ENCODE results near the gene NEO1. TPM values are rescaled to one million over a fixed set of nuclear protein-coding genes. Genes with fewer than 3 reads are reported as not detected.

NEO1 gene
- total RNA-seq, 1 donor from 2014 or later: 24.9 TPM

- Mint-ChIP-seq H3K36me3 (ENCODE audit: unreplicated experiment) (no peaks in the 10 kb centered on the region), H3K9me3 (ENCODE audit: unreplicated experiment) (no peaks in the 10 kb centered on the region), H3K4me3 (ENCODE audit: unreplicated experiment) (no peak overlapping the region), H3K4me1 (ENCODE audit: unreplicated experiment) (no peaks in the 10 kb centered on the region), H3K27me3 (ENCODE audit: unreplicated experiment) (peaks cover 26% of the 10 kb centered on the region), H3K27ac (ENCODE audit: unreplicated experiment) (no peak overlapping the region)
- no peak for DNase-seq (ENCODE audit: extremely low spot score, unreplicated experiment)
- no peak for TF ChIP-seq CTCF (IDR thresholded peaks at IDR 0.05)
Measured at GRCh38 chr15:73028831-73029451, 23.3 kb upstream of the NEO1 start.

GRCh38 chr15:73030122-73030679, 22.1 kb upstream of the NEO1 start:
- no peak overlapping the region for H3K4me3 Mint-ChIP-seq (ENCODE audit: unreplicated experiment)
- no peaks in the 10 kb centered on the region for H3K9me3 Mint-ChIP-seq (ENCODE audit: unreplicated experiment)
- peaks cover 33% of the 10 kb centered on the region for H3K27me3 Mint-ChIP-seq (ENCODE audit: unreplicated experiment)
- no peak overlapping the region for H3K27ac Mint-ChIP-seq (ENCODE audit: unreplicated experiment)
- no peak for TF ChIP-seq CTCF (IDR thresholded peaks at IDR 0.05)
- DNase-seq (ENCODE audit: extremely low spot score, unreplicated experiment): no peak
- H3K4me1 Mint-ChIP-seq (ENCODE audit: unreplicated experiment): no peaks in the 10 kb centered on the region
- no peaks in the 10 kb centered on the region for H3K36me3 Mint-ChIP-seq (ENCODE audit: unreplicated experiment)

GRCh38 chr15:73031648-73032047, 20.6 kb upstream of the NEO1 start:
- no peaks in the 10 kb centered on the region for H3K36me3 Mint-ChIP-seq (ENCODE audit: unreplicated experiment)
- H3K4me1 Mint-ChIP-seq (ENCODE audit: unreplicated experiment): no peaks in the 10 kb centered on the region
- peaks cover 37% of the 10 kb centered on the region for H3K27me3 Mint-ChIP-seq (ENCODE audit: unreplicated experiment)
- H3K9me3 Mint-ChIP-seq (ENCODE audit: unreplicated experiment): no peaks in the 10 kb centered on the region
- no peak overlapping the region for H3K27ac Mint-ChIP-seq (ENCODE audit: unreplicated experiment)
- no peak overlapping the region for H3K4me3 Mint-ChIP-seq (ENCODE audit: unreplicated experiment)
- no peak for TF ChIP-seq CTCF (IDR thresholded peaks at IDR 0.05)
- DNase-seq (ENCODE audit: extremely low spot score, unreplicated experiment): no peak

- H3K9me3 Mint-ChIP-seq (ENCODE audit: unreplicated experiment): no peaks in the 10 kb centered on the region
- DNase-seq (ENCODE audit: extremely low spot score, unreplicated experiment): no peak
- no peaks in the 10 kb centered on the region for H3K4me1 Mint-ChIP-seq (ENCODE audit: unreplicated experiment)
- H3K27ac Mint-ChIP-seq (ENCODE audit: unreplicated experiment): no peak overlapping the region
- peaks cover 51% of the 10 kb centered on the region for H3K27me3 Mint-ChIP-seq (ENCODE audit: unreplicated experiment)
- TF ChIP-seq CTCF (IDR thresholded peaks at IDR 0.05): no peak
- no peaks in the 10 kb centered on the region for H3K36me3 Mint-ChIP-seq (ENCODE audit: unreplicated experiment)
- no peak overlapping the region for H3K4me3 Mint-ChIP-seq (ENCODE audit: unreplicated experiment)
Measured at GRCh38 chr15:73033611-73034010, 18.7 kb upstream of the NEO1 start.

- no peak for TF ChIP-seq CTCF (IDR thresholded peaks at IDR 0.05)
- Mint-ChIP-seq H3K4me3 (ENCODE audit: unreplicated experiment) (no peak overlapping the region), H3K27ac (ENCODE audit: unreplicated experiment) (no peak overlapping the region), H3K36me3 (ENCODE audit: unreplicated experiment) (no peaks in the 10 kb centered on the region), H3K4me1 (ENCODE audit: unreplicated experiment) (no peaks in the 10 kb centered on the region), H3K27me3 (ENCODE audit: unreplicated experiment) (peaks cover 55% of the 10 kb centered on the region), H3K9me3 (ENCODE audit: unreplicated experiment) (no peaks in the 10 kb centered on the region)
- no peak for DNase-seq (ENCODE audit: extremely low spot score, unreplicated experiment)
Measured at GRCh38 chr15:73034221-73034620, 18.0 kb upstream of the NEO1 start.
